ENCODE results near the gene TYW3. TPM values are rescaled to one million over a fixed set of nuclear protein-coding genes. Genes with fewer than 3 reads are reported as not detected.

The TYW3 gene
- total RNA-seq, 1 donor from 2014 or later: 14.8 TPM

- no peaks in the 10 kb centered on the region for H3K27me3 Mint-ChIP-seq (ENCODE audit: unreplicated experiment)
- DNase-seq (ENCODE audit: low spot score): no peak
- no peak overlapping the region for H3K4me3 Mint-ChIP-seq (ENCODE audit: unreplicated experiment)
- no peaks in the 10 kb centered on the region for H3K36me3 Mint-ChIP-seq (ENCODE audit: low read depth, unreplicated experiment)
- no peaks in the 10 kb centered on the region for H3K4me1 Mint-ChIP-seq (ENCODE audit: unreplicated experiment)
- H3K27ac Mint-ChIP-seq (ENCODE audit: unreplicated experiment): no peak overlapping the region
- no peak for TF ChIP-seq CTCF (IDR thresholded peaks at IDR 0.05; ENCODE audit: unreplicated experiment)
- no peaks in the 10 kb centered on the region for H3K9me3 Mint-ChIP-seq (ENCODE audit: unreplicated experiment)
These were observed 33.6 kb upstream of the TYW3 start for GRCh38 chr1:74699331-74699730.

GRCh38 chr1:74703386-74704182, 29.4 kb upstream of the TYW3 start:
- no peak for DNase-seq (ENCODE audit: low spot score)
- TF ChIP-seq CTCF (IDR thresholded peaks at IDR 0.05; ENCODE audit: unreplicated experiment): no peak
- Mint-ChIP-seq H3K4me3 (ENCODE audit: unreplicated experiment) (no peak overlapping the region), H3K36me3 (ENCODE audit: low read depth, unreplicated experiment) (no peaks in the 10 kb centered on the region), H3K9me3 (ENCODE audit: unreplicated experiment) (no peaks in the 10 kb centered on the region), H3K27ac (ENCODE audit: unreplicated experiment) (no peak overlapping the region), H3K27me3 (ENCODE audit: unreplicated experiment) (no peaks in the 10 kb centered on the region), H3K4me1 (ENCODE audit: unreplicated experiment) (no peaks in the 10 kb centered on the region)

- no peak for TF ChIP-seq CTCF (IDR thresholded peaks at IDR 0.05; ENCODE audit: unreplicated experiment)
- DNase-seq (ENCODE audit: low spot score): no peak
These were observed 20.1 kb upstream of the TYW3 start for GRCh38 chr1:74712881-74713280.

GRCh38 chr1:74713849-74714248, 19.1 kb upstream of the TYW3 start:
- Mint-ChIP-seq H3K4me1 (ENCODE audit: unreplicated experiment) (no peaks in the 10 kb centered on the region), H3K4me3 (ENCODE audit: unreplicated experiment) (no peak overlapping the region), H3K36me3 (ENCODE audit: low read depth, unreplicated experiment) (peaks cover 10% of the 10 kb centered on the region), H3K27ac (ENCODE audit: unreplicated experiment) (no peak overlapping the region), H3K27me3 (ENCODE audit: unreplicated experiment) (no peaks in the 10 kb centered on the region), H3K9me3 (ENCODE audit: unreplicated experiment) (no peaks in the 10 kb centered on the region)
- TF ChIP-seq CTCF (IDR thresholded peaks at IDR 0.05; ENCODE audit: unreplicated experiment): no peak
- DNase-seq (ENCODE audit: low spot score): no peak

More at GRCh38 chr1:74712881-74713280, 20.1 kb upstream of the TYW3 start:
- H3K4me1 Mint-ChIP-seq (ENCODE audit: unreplicated experiment): no peaks in the 10 kb centered on the region
- no peak overlapping the region for H3K4me3 Mint-ChIP-seq (ENCODE audit: unreplicated experiment)
- H3K27ac Mint-ChIP-seq (ENCODE audit: unreplicated experiment): no peak overlapping the region
- no peaks in the 10 kb centered on the region for H3K9me3 Mint-ChIP-seq (ENCODE audit: unreplicated experiment)
- peaks cover 11% of the 10 kb centered on the region for H3K36me3 Mint-ChIP-seq (ENCODE audit: low read depth, unreplicated experiment)
- H3K27me3 Mint-ChIP-seq (ENCODE audit: unreplicated experiment): no peaks in the 10 kb centered on the region

- no peak overlapping the region for H3K27ac Mint-ChIP-seq (ENCODE audit: unreplicated experiment)
- no peak for TF ChIP-seq CTCF (IDR thresholded peaks at IDR 0.05; ENCODE audit: unreplicated experiment)
- H3K4me3 Mint-ChIP-seq (ENCODE audit: unreplicated experiment): no peak overlapping the region
- peaks cover 8% of the 10 kb centered on the region for H3K36me3 Mint-ChIP-seq (ENCODE audit: low read depth, unreplicated experiment)
- no peaks in the 10 kb centered on the region for H3K4me1 Mint-ChIP-seq (ENCODE audit: unreplicated experiment)
- no peaks in the 10 kb centered on the region for H3K27me3 Mint-ChIP-seq (ENCODE audit: unreplicated experiment)
- H3K9me3 Mint-ChIP-seq (ENCODE audit: unreplicated experiment): no peaks in the 10 kb centered on the region
- DNase-seq (ENCODE audit: low spot score): no peak
These were observed 18.3 kb upstream of the TYW3 start for GRCh38 chr1:74714429-74715235.
